Left renal cortex interstitium (tissue), 4 donors: Measurements from ENCODE around the gene FAM53B. TPM values are rescaled to one million over a fixed set of nuclear protein-coding genes. Genes with fewer than 3 reads are reported as not detected.
"Not testable (repeated sequence)": the region's sequence is repeated elsewhere in the genome, so short reads cannot be mapped to it uniquely, and the experiment has no call there.

ENCODE experiments used
- DNase-seq, 4 donors: peaks; one replicate each; pipeline ENCODE4 v3.0.0-alpha.2; 2013; ENCODE audit warnings: low read depth in 4 of 4, low spot score in 2 of 4, missing footprints in 1 of 4
- polyA plus RNA-seq, 4 donors: library from polyadenylated mRNA; unstranded; fragments of 120-200 nt; gene quantifications; one replicate each; pipeline ENCODE4 v1.2.1, GENCODE V29; 2013; ENCODE audit not compliant: insufficient read length in 4 of 4

FAM53B gene
- 10 to 100 TPM; 23.1 to 33.4 (median 28.0) TPM for polyA plus RNA-seq

DNA sequence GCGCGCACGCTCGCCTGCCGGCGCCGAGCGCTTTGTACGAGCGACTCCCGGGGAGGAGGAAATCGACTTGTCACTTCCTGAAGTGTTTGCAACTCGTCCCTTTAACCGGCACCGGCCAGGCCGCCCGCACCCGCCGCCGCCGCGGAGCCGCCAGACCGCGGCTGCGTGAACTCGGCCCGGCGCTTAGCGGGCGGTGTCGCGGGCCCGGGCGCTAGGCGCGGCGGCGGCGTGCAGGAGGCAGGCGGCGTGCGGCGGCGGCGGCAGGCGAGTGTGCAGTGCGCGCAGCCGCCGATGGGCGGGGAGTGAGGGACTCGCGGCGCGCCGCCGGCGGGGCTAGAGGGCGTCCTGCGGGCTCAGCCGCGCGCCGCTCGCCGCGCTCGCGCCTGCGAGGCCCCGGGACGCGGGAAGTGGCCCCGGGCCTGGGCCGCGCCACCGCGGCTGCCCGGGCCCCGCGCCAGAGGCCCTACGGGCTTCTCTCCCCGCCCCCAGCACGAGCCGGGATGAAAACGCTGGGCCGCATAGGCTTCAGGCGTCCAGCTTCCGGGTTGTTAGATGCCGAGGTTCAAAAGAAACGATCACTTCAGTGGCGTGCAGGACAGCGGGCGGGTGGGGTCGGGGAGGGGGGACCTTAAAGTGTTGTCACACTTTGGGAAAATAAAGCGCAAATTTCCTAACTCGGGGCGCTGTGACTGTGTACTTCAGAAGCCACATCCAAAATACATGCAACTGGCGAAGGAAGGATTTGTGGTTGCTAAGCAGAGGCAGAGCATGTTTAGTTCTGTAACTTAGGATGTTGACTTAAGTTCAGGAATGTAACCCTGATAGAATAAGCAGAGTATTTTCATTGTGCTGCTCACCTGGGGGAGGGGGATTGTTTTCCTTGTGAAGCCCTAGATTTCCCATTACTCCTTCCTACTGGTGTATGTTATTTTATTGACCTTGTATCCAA lies at the start of gene FAM53B:
Gene FAM53B (minus strand): TSS at position 277 of the 949 bp plus-strand sequence. CDS start 37,665 bp downstream, outside the sequence.
- no peak for DNase-seq

DNA sequence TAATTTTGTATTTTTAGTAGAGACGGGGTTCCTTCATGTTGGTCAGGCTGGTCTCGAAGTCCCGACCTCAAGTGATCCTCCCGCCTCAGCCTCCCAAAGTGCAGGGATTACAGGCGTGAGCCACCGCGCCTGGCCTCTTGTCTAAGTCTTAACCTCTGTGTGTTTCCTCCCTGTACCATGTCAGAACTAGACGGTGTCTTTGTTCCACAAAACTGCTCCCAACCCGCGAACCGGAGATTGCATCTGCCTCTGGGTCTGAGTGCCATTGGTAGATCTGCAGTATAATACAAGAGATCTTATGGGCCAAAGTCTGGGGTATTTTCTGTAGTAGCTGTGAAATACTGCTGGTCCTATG lies 48.8 kb upstream of the FAM53B start:
- DNase-seq: no peak

GRCh38 chr10:124791547-124792348 lies 47.6 kb upstream of the FAM53B start, which contains the start of gene EEF1AKMT2:
Gene EEF1AKMT2 (minus strand): TSS chr10:124791887. CDS start chr10:124791833, 54 bp downstream.
- DNase-seq: peak; percentile 72 to 90 (median 83)

DNA sequence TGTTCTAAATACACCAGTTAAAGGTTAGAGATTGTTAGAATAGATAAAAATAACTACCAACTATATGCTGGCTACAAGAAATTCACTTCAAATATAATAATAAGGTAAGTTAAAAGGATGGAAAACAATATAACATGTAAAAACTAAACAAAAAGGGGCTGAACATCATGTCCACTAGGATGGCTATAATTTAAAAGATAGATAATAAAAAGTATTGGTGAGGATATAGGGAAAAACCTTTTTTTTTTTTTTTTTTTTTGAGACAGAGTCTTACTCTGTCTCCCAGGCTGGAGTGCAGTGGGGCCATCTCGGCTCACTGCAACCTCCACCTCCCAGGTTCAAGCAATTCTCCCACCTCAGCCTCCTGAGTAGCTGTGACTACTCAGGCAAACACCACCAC lies 38.7 kb upstream of the FAM53B start:
- not testable (repeated sequence) for DNase-seq

DNA sequence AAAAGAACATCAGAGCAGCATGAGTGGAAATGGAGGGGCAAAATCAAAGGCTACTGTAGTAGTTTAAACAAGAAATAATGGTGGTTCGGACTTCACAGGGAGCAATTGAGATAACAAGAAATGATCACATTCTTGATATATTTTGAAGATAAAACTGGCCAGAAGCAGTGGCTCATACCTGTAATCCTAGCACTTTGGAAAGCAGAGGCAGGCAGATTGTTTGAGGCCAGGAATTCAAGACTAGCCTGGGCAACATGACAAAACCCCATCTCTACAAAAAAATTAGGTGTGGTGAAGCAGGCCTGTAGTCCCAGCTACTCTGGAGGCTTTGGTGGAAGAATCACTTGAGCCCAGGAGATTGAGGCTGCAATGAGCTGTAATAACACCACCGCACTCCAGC lies 24.6 kb upstream of the FAM53B start:
- no peak for DNase-seq

DNA sequence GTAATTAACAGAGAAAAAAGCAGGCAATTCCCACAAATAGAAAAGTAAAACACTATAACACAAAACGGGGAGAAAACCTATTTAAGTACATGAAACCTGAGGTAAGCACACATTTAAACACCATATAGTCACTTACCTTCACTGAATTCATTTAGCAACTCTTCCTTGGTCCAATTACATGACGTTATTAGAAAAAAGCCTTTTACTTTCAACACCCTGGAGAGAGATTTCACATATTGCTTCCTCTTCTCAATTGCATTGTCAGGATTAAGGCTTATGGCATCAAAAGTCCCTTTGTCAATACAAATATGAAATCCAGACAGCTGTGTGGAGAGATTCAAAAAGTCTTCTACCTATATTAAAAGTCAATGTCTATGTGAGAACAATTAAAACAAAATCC lies 21.1 kb upstream of the FAM53B start:
- no peak for DNase-seq

GRCh38 chr10:124763267-124763666 lies 19.1 kb upstream of the FAM53B start:
- DNase-seq: no peak

- no peak for DNase-seq
These were observed 18.1 kb upstream of the FAM53B start for GRCh38 chr10:124762281-124762680.

GRCh38 chr10:124756156-124756903 lies 12.2 kb upstream of the FAM53B start:
- DNase-seq: no peak

- DNase-seq: no peak
These were observed 11.4 kb upstream of the FAM53B start for GRCh38 chr10:124755581-124755980.

DNA sequence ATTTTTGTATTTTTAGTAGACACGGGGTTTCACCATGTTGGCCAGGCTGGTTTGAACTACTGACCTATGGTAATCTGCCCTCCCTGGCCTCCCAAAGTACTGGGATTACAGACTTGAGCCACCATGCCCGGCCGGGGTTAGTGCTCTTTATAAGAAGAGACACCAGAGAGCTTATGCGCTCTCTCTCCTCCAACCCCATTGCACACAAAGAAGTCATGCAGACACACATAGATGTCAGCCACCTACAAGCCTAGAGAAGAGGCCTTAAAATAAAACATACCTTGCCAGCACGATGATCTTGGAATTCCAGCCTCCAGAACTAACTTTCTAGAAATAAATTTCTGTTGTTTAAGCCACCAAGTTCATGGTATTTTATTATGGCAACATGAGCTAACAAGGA lies 10.0 kb upstream of the FAM53B start:
- no peak for DNase-seq

- DNase-seq: no peak
These were observed 4.9 kb upstream of the FAM53B start for GRCh38 chr10:124748953-124749645.

- no peak for DNase-seq
These were observed 4.0 kb upstream of the FAM53B start for GRCh38 chr10:124748166-124748565.

DNA sequence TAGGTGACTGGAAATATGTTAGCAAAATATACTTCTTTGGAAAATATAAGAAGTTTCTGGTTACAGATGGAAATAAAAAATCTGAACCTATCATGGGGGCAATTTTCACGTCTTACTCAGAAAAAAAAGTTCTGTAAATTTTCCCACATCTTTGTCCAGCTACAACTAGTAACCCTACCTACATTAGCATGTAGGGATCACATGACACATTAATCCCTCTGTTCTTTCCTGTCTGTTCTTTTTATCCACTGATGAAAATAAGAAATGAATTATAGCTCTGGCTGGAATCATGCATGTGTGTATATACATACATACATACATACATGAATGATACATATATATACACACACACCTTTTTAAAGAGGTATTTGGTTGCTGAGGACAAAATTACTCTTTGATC lies 3.6 kb upstream of the FAM53B start:
- no peak for DNase-seq

GRCh38 chr10:124746992-124747391 lies 2.8 kb upstream of the FAM53B start:
- no peak for DNase-seq

DNA sequence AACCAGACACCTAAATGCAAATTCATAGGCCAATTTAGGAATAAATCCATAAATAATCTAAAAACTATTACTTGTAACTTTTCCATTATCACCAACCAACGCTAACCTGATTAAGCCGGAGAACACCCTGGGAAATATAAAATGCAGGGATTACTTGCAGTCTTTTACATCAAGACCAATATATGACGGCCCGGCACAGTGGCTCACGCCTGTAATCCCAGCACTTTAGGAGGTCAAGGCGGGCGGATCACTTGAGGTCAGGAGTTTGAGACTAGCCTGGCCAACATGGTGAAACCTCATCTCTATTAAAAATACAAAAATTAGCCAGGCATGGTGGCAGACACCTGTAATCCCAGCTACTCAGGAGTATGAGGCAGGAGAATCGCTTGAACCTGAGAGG lies 2.3 kb upstream of the FAM53B start:
- DNase-seq: not testable (repeated sequence)

DNA sequence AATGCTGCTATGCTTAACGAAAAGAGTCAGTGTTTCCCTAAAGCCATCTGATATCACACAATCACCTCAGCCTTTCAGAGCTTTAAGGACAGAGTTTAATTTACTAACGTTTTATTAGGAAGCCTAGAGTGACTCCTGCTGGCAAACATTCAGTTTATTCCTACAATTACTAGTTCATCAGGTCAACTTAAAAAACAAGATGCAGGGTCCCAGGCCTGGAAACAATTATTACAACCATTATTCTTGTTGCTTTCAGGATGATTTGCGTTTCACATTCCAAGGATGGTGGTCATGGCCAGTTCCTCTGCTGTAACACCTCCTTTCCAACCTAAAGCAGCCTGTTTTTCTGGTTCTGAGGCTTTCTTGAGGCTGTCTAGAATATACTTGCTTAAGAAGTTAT lies 1.5 kb upstream of the FAM53B start:
- no peak for DNase-seq

GRCh38 chr10:124745252-124745651 lies 1.1 kb upstream of the FAM53B start:
- DNase-seq: no peak

DNA sequence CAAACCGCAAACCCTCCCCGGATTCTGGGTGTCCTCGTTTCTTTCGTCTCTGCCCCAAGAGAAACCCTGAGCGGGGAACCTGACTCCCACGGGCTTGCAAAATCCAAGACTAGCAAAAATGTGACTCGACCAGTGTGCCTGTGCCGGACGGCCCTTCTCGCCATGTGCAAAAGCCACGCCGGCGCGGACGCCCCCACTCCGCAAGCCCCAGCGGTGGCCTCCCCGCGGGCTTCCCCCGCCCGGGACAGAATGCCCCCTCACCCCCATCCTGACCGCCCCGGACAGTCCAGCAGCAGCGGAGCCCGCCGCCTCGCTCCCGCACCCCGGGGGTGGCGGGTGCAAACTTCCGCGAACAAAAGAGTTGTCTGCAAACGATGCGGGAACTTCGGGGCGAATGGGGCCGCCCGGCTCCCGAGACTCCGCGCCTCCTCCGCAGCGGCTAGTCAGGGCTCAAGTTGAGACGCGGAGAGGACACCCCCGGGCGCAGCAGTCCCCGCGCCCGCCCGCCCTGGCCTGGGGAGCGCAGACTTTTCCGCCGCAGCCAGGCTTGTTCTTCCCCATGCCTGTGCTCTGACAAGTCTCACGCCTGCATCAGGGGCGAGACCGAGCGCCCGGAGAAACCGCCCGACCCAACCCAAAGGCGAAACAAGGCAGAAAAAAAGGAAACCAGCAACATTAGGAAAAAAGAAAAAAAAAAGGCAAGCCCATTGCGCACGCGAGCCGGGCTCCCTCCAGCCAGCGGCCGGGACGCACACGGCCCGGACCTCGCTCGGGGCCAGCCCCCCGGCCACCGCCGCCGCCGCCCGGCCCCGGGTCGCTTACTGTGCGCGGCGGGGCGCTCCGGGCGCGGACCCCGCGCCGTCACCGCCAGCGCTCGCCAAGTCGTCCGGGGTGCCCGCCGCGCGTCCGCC lies 732 bp downstream of the FAM53B start:
- no peak for DNase-seq
